ENCODE results near the gene BCAS4. TPM values are rescaled to one million over a fixed set of nuclear protein-coding genes. Genes with fewer than 3 reads are reported as not detected.

BCAS4 gene
- total RNA-seq, 2 experiments from 2014 or later, result 11.0 to 11.6 TPM

DNA sequence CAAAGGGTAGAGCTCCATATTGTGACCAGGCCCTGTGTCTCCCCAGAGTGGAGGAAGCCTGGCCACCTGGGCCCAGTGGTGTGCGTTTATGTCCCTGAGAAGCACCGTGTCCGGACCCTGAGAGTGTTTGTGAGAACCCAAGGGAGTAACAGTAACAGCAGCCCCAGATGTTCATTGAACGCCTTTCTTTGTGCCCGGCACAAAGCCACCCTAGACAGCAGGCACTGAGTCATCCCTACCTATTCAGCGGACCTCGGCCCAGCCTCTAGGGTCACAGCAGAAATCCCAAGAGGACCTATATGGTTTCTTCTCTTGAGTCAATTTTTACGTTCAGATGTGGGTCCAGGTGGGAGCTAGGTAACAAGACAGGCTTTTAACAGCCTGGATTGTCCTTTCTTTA is 24.5 kb downstream of the BCAS4 start:
- DNase-seq, result no peak
- CTCF ChIA-PET, result interaction anchor here (0.8 to 4.2 kb wide), 9 partner anchors 17 to 162 kb away, joined by 3 to 36 read pairs (median 4); partner anchors contain the start of genes ADNP, BCAS4, DPM1 and MOCS3
- no peak overlapping the region for H3K27ac Mint-ChIP-seq
- no peaks in the 10 kb centered on the region for H3K27me3 Mint-ChIP-seq
- peaks cover 15% of the 10 kb centered on the region for H3K4me1 Mint-ChIP-seq (ENCODE audit: low read depth)
- H3K4me3 Mint-ChIP-seq, result no peak overlapping the region
- H3K36me3 Mint-ChIP-seq, result peaks cover 4% of the 10 kb centered on the region
- POLR2A ChIA-PET, result no interaction called here
- intact Hi-C loops (cut with micrococcal nuclease), result no loop called here
- H3K9me3 Mint-ChIP-seq, result no peaks in the 10 kb centered on the region

DNA sequence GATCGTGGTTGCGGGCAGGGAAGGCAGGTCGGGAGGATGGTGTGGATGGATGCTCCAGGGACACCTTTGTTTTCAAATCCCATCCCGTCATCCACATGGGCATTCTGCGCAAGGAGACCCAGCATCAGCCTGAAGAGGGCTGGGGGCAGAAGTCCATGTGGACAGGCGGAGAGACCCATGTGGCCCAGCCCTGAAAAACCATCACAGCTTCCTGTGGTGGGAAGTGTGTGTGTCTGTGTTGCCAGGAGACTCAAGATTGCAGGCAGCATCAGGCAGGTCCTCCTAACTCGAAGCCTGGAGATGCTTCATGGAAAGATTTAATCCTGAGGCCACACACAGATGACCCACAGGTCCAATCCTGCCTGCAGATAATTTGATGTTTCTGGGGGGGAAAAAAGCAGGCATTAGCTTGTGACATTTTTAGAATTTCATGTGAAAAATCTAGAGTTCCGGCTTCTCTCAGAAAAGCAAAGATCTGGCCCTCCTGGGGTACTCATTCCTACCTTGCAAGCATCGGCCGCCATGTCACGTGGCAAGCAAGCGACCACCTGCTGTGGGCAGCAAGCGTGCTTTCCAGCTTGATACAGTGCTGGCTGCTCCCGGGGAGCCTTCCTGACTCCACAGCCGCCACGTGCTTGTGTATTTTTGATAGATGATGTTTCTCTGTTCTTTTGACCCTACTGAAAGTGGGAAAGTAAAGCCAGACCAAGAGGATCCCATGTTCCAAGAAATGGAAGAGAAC is 25.8 kb downstream of the BCAS4 start:
- Mint-ChIP-seq H3K36me3 (peaks cover 4% of the 10 kb centered on the region), H3K9me3 (no peaks in the 10 kb centered on the region), H3K4me1 (ENCODE audit: low read depth) (peaks cover 13% of the 10 kb centered on the region), H3K27ac (no peak overlapping the region), H3K27me3 (no peaks in the 10 kb centered on the region), H3K4me3 (no peak overlapping the region)
- DNase-seq, result no peak
- ChIA-PET POLR2A (no interaction called here), CTCF (interaction anchor here (1.9 kb wide), 1 partner anchor 109 kb away, joined by 6 read pairs; no protein-coding TSS in a partner anchor)
- intact Hi-C loops (cut with micrococcal nuclease), result no loop called here

DNA sequence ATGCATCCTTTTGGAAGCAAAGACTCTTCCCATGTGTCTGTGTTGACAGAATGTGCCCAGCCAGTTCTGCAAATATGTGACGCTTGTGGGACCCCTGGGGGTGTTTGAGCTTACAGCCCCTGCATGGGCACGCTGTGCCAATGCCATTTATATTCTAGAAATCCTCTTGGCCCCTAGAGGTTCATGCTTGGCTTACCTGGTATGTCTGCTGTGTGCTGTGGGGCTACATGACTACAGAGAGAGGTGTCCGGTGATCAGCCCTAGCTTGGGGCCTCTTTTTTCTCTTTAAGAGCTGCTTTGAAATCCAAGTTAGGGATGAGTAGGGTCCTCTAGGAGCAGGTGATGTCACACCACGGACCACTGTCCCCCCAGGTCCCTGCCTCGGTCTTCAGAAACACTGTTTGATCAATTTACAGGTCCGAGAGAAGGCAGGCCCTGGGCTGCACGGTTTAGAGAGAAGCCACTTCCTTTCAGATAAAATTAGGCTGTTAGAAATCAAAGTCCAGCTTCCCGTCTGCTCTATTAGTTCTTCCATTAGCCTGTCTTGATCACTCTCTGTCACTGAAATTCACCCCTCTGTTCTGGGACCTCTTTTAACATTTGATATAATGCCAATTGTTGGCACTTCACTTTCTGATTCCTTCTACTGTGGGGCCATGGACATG is 26.5 kb downstream of the BCAS4 start:
- H3K4me1 Mint-ChIP-seq (ENCODE audit: low read depth), result peaks cover 12% of the 10 kb centered on the region
- intact Hi-C loops (cut with micrococcal nuclease), result no loop called here
- ChIA-PET CTCF (interaction anchor here (1.9 kb wide), 1 partner anchor 108 kb away, joined by 6 read pairs; no protein-coding TSS in a partner anchor), POLR2A (interaction anchor here (0.6 kb wide), 1 partner anchor 64 kb away, joined by 4 read pairs; no protein-coding TSS in a partner anchor)
- peaks cover 4% of the 10 kb centered on the region for H3K36me3 Mint-ChIP-seq
- H3K27me3 Mint-ChIP-seq, result no peaks in the 10 kb centered on the region
- no peak for DNase-seq
- H3K9me3 Mint-ChIP-seq, result no peaks in the 10 kb centered on the region
- H3K27ac Mint-ChIP-seq, result no peak overlapping the region
- H3K4me3 Mint-ChIP-seq, result no peak overlapping the region

GRCh38 chr20:50821994-50822393 is 27.1 kb downstream of the BCAS4 start:
- no peak overlapping the region for H3K27ac Mint-ChIP-seq
- H3K36me3 Mint-ChIP-seq, result peaks cover 4% of the 10 kb centered on the region
- peaks cover 12% of the 10 kb centered on the region for H3K4me1 Mint-ChIP-seq (ENCODE audit: low read depth)
- DNase-seq, result no peak
- intact Hi-C loops (cut with micrococcal nuclease), result no loop called here
- ChIA-PET POLR2A (interaction anchor here (0.6 kb wide), 1 partner anchor 63 kb away, joined by 4 read pairs; no protein-coding TSS in a partner anchor), CTCF (interaction anchor here (1.9 kb wide), 1 partner anchor 107 kb away, joined by 6 read pairs; no protein-coding TSS in a partner anchor)
- H3K9me3 Mint-ChIP-seq, result no peaks in the 10 kb centered on the region
- no peak overlapping the region for H3K4me3 Mint-ChIP-seq
- no peaks in the 10 kb centered on the region for H3K27me3 Mint-ChIP-seq

GRCh38 chr20:50823319-50823718 is 28.5 kb downstream of the BCAS4 start:
- ChIA-PET CTCF (no interaction called here), POLR2A (no interaction called here)
- H3K4me1 Mint-ChIP-seq (ENCODE audit: low read depth), result peaks cover 4% of the 10 kb centered on the region
- DNase-seq, result no peak
- H3K27me3 Mint-ChIP-seq, result no peaks in the 10 kb centered on the region
- intact Hi-C loops (cut with micrococcal nuclease), result no loop called here
- no peaks in the 10 kb centered on the region for H3K9me3 Mint-ChIP-seq
- H3K27ac Mint-ChIP-seq, result no peak overlapping the region
- no peak overlapping the region for H3K4me3 Mint-ChIP-seq
- peaks cover 3% of the 10 kb centered on the region for H3K36me3 Mint-ChIP-seq

DNA sequence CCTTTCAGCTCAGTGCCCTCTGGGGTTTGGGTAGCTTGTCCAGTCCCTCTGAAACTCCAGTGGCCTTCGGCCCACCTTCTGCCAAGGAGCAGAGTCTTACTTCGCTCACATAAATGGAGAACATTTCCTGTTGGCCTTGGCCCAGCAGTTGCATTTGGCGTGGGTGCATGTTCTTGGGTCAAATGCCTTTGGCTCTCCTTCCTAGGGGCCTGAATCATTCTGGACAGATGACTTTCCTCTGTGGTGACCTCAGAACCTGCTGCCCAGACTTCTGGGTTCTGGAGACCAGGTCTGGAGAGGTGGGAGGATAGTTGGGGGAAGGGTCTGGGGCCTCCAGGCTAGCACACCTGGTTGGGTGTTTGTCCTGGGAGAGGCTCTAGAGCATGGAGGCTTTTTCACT is 29.3 kb downstream of the BCAS4 start:
- Mint-ChIP-seq H3K27ac (no peak overlapping the region), H3K9me3 (no peaks in the 10 kb centered on the region), H3K4me1 (ENCODE audit: low read depth) (no peaks in the 10 kb centered on the region), H3K36me3 (no peaks in the 10 kb centered on the region), H3K4me3 (no peak overlapping the region), H3K27me3 (no peaks in the 10 kb centered on the region)
- no peak for DNase-seq
- CTCF ChIA-PET, result interaction anchor here (0.7 to 1.4 kb wide), 2 partner anchors 30 to 35 kb away, joined by 3 read pairs; no protein-coding TSS in a partner anchor
- intact Hi-C loops (cut with micrococcal nuclease), result no loop called here
- POLR2A ChIA-PET, result interaction anchor here (0.6 kb wide), 1 partner anchor 20 kb away, joined by 4 read pairs; no protein-coding TSS in a partner anchor

GRCh38 chr20:50826121-50826520 is 31.3 kb downstream of the BCAS4 start:
- ChIA-PET CTCF (interaction anchor here (1.4 kb wide), 1 partner anchor 103 kb away, joined by 5 read pairs; no protein-coding TSS in a partner anchor), POLR2A (no interaction called here)
- Mint-ChIP-seq H3K9me3 (no peaks in the 10 kb centered on the region), H3K27me3 (no peaks in the 10 kb centered on the region), H3K27ac (no peak overlapping the region), H3K36me3 (peaks cover 1% of the 10 kb centered on the region), H3K4me1 (ENCODE audit: low read depth) (no peaks in the 10 kb centered on the region), H3K4me3 (no peak overlapping the region)
- no peak for DNase-seq
- intact Hi-C loops (cut with micrococcal nuclease), result no loop called here

- CTCF ChIA-PET, result interaction anchor here (1.1 kb wide), 1 partner anchor 35 kb away, joined by 6 read pairs; no protein-coding TSS in a partner anchor
- Mint-ChIP-seq H3K36me3 (peaks cover 3% of the 10 kb centered on the region), H3K4me1 (ENCODE audit: low read depth) (no peaks in the 10 kb centered on the region), H3K9me3 (no peaks in the 10 kb centered on the region), H3K27ac (no peak overlapping the region), H3K4me3 (no peak overlapping the region), H3K27me3 (no peaks in the 10 kb centered on the region)
- POLR2A ChIA-PET, result no interaction called here
- intact Hi-C loops (cut with micrococcal nuclease), result no loop called here
- no peak for DNase-seq
These were observed 33.7 kb downstream of the BCAS4 start for GRCh38 chr20:50828363-50829136.

DNA sequence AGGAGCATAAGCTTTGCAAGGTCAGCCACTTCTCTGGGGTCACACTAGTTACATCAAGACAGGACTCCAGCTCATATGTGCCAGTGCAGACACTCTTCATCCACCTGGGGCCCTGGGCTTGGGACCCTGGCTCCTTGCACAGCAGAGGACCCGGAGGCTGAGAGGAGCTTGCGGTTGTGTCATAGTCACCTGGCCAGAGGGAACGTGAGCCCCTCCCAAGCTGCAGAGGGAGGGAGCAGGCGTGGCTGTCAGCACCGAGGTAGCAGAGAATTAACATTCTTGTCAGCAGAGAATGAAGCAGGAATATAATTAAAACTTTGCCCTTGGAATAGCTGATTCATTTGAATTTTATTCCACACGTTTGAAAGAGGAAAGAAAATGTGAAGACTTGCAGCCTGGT is 36.8 kb downstream of the BCAS4 start:
- no peak for DNase-seq
- POLR2A ChIA-PET, result no interaction called here
- Mint-ChIP-seq H3K36me3 (peaks cover 3% of the 10 kb centered on the region), H3K4me1 (ENCODE audit: low read depth) (no peaks in the 10 kb centered on the region), H3K4me3 (no peak overlapping the region), H3K27me3 (no peaks in the 10 kb centered on the region), H3K9me3 (no peaks in the 10 kb centered on the region), H3K27ac (no peak overlapping the region)
- CTCF ChIA-PET, result no interaction called here
- intact Hi-C loops (cut with micrococcal nuclease), result no loop called here

DNA sequence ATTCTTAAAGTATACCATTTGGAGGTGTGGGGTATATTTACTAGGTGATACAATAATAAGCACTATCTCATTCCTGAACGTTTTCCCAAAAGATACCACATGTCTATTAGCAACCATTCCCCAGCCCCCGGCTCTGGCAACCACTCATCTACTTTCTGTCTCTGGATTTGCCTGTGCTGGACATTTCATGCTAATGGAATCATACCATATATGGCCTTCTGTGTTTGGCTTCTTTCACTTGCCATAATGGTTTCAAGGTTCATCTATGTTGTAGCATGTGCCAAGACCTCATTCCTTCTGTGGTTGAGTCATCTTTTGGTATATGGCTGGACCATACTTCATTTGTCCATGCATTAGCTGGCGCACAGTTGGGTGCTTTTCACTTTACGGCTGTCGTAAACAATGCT is 39.7 kb downstream of the BCAS4 start:
- Mint-ChIP-seq H3K9me3 (no peaks in the 10 kb centered on the region), H3K36me3 (peaks cover 3% of the 10 kb centered on the region), H3K4me1 (ENCODE audit: low read depth) (peaks cover 10% of the 10 kb centered on the region), H3K27ac (no peak overlapping the region), H3K27me3 (no peaks in the 10 kb centered on the region), H3K4me3 (no peak overlapping the region)
- intact Hi-C loops (cut with micrococcal nuclease), result no loop called here
- ChIA-PET POLR2A (interaction anchor here (0.7 kb wide), 1 partner anchor 94 kb away, joined by 3 read pairs; no protein-coding TSS in a partner anchor), CTCF (no interaction called here)
- DNase-seq, result no peak

DNA sequence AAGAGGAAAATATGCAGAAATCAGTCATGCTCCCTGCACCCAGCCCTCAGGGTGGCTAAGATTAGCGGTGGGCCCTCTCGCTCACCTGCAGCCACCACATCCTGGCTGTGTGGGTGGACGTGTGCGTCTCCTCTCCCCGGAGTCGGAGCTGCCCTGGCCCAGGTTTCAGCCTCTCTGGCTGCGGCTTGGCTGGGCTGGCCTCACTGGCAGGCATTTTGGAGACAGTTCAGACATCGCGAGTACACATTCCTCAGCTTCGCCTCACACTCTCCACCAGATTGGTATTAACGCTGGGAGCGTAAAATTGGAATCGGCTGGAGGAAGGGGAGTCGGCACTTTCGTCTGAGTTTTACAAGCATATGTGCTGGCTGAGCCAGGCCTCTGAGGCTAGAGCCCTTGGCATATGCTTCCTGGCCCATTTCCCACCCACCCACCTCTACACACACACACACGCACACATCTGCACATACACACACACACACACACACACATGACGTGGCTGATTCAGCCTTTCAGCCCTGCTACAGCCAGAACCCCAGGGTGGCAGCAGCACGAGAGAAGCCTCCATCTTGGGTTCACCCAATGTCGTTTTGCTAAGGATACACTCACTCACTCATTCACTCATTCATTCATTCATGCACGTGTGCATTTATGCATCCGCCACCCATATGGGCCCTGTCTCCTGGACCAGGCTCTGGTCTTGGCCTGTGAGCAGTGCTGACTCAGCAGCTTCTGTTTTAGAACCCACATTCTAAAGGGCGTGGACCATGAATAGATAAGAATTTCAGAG is 42.9 kb downstream of the BCAS4 start:
- ChIA-PET POLR2A (no interaction called here), CTCF (no interaction called here)
- Mint-ChIP-seq H3K4me1 (ENCODE audit: low read depth) (peaks cover 10% of the 10 kb centered on the region), H3K9me3 (no peaks in the 10 kb centered on the region), H3K27me3 (no peaks in the 10 kb centered on the region), H3K27ac (no peak overlapping the region), H3K36me3 (peaks cover under 1% of the 10 kb centered on the region), H3K4me3 (no peak overlapping the region)
- intact Hi-C loops (cut with micrococcal nuclease), result no loop called here
- DNase-seq, result peak; percentile 46
